Measurements from ENCODE around the gene FHOD3.

- no peak for TF ChIP-seq RAD21 (CRISPR knock-in tag; conservative IDR thresholded peaks at IDR 0.05 in 1 of 2, IDR thresholded peaks at IDR 0.05 in 1 of 2)
- TF ChIP-seq CTCF (IDR thresholded peaks at IDR 0.05 in 2 of 3, conservative IDR thresholded peaks at IDR 0.05 in 1 of 3; ENCODE audit: insufficient read depth in 2 of 3, low read depth in 1 of 3, low read length in 3 of 3), result no peak
- TF ChIP-seq SMC3 (conservative IDR thresholded peaks at IDR 0.05; ENCODE audit: insufficient read depth, low read depth, low read length), result no peak
Observed at GRCh38 chr18:36333414-36333813, 35.9 kb downstream of the FHOD3 start.

Measured in K562 (cell line).